Naive thymus-derived CD8-positive, alpha-beta T cell (primary cell): ENCODE data around the gene HRC. TPM values are rescaled to one million over a fixed set of nuclear protein-coding genes. Genes with fewer than 3 reads are reported as not detected.

ENCODE experiments used
- ATAC-seq, 2 donors: fragments of 150-1000 bp; cut with Tn5 transposase in 1 of 2; sonication (Bioruptor Pico), chemical (Tn5 transposase) in 1 of 2; 1 replicate in 1 of 2; 2 replicates in 1 of 2; pipeline ENCODE4 v1.10.0; 2021; ENCODE audit warnings: mild to moderate bottlenecking in 2 of 2, moderate library complexity in 2 of 2
- POLR2A ChIA-PET: fragments of 350-600 bp; sonication (Branson Sonifier 250); formaldehyde crosslinking; loops from one replicate; lab custom pipeline; 2021; ENCODE audit warnings: antibody characterized with exemption; lab: Charles Lee
- DNase-seq, 10 donors: peaks; one replicate each; pipeline versions ENCODE4 v3.0.0 to v3.0.0-alpha.2; 2020 to 2022
- H3K27ac Mint-ChIP-seq, 10 donors: one replicate each; pipeline ENCODE4 v1.8.0; 2020 to 2022; ENCODE audit warnings: mild to moderate bottlenecking in 10 of 10, mixed read lengths in 10 of 10, moderate library complexity in 4 of 10, inconsistent platforms in 1 of 10
- H3K27me3 Mint-ChIP-seq, 5 donors: one replicate each; pipeline ENCODE4 v1.8.0; 2021 to 2022; ENCODE audit warnings: mixed read lengths in 5 of 5
- H3K36me3 Mint-ChIP-seq, 3 donors: one replicate each; pipeline ENCODE4 v1.8.0; 2020 to 2022; ENCODE audit warnings: mixed read lengths in 3 of 3, mild to moderate bottlenecking in 2 of 3, inconsistent platforms in 1 of 3
- H3K4me1 Mint-ChIP-seq, 4 donors: one replicate each; pipeline ENCODE4 v1.8.0; 2021 to 2022; ENCODE audit warnings: mixed read lengths in 4 of 4
- H3K4me3 Mint-ChIP-seq, 10 donors: one replicate each; pipeline ENCODE4 v1.8.0; 2020 to 2022; ENCODE audit warnings: mild to moderate bottlenecking in 10 of 10, mixed read lengths in 10 of 10, moderate library complexity in 6 of 10, inconsistent platforms in 1 of 10
- H3K9me3 Mint-ChIP-seq, 9 donors: one replicate each; pipeline ENCODE4 v1.8.0; 2020 to 2022; ENCODE audit warnings: mixed read lengths in 9 of 9, mild to moderate bottlenecking in 3 of 9, inconsistent platforms in 1 of 9, moderate library complexity in 1 of 9
- polyA plus RNA-seq, 3 donors: library from polyadenylated mRNA; unstranded; fragments of 300-500 nt; fragmentation: Illumina TruSeq; gene quantifications; one replicate each; pipeline ENCODE4 v1.2.3, GENCODE V29; 2021
- total RNA-seq, 8 experiments: library from RNA in 2 of 8; stranded (reverse) in 2 of 8; gene quantifications; one replicate each; pipeline ENCODE4 v1.2.3 and lab custom pipeline; 2021 to 2026

HRC gene
- total and polyA plus RNA-seq, 5 experiments from 2014 or later, result not detected

DNA sequence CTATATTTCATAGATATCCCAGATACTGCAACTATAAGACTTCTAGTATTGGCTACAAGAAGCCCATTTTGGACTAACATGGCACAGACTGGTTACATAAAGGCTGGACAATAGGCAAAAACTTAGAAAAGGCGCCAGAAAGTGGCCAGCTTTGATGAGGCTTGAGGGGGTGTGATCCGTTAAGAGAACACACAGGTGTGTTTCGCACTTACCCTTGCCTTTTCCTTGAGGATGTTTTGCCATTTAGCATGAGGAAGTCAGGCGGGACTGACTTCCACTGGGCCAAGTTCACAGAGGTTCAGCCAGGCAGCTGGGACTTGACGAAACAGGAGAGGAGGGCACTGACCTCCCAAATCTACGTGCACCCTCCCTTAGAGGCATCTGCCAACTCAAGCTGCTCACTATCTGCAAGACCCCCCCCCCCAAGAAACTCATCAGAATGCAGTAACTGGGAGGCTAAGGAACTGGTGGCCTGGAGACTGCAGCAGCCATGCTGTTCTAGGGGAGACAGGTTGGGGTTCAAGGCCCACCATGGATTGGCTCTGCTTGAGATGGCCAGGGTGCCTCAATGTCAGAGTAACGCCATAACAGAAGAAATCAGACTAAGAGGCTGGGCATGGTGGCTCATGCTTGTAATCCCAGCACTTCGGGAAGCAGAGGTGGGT is 45.5 kb downstream of the HRC start:
- ATAC-seq, result no peak
- Mint-ChIP-seq H3K27me3 (no peaks in the 10 kb centered on the region), H3K4me3 (no peak overlapping the region), H3K9me3 (no peaks in the 10 kb centered on the region), H3K4me1 (peaks cover 12 to 21% (median 18%) of the 10 kb centered on the region in 4 donors), H3K36me3 (peaks cover 0 to 43% (median 5%) of the 10 kb centered on the region in 3 donors), H3K27ac (no peak overlapping the region)
- POLR2A ChIA-PET, result interaction anchor here (0.7 kb wide), 1 partner anchor 44 kb away, joined by 3 read pairs; no protein-coding TSS in a partner anchor
- no peak for DNase-seq

DNA sequence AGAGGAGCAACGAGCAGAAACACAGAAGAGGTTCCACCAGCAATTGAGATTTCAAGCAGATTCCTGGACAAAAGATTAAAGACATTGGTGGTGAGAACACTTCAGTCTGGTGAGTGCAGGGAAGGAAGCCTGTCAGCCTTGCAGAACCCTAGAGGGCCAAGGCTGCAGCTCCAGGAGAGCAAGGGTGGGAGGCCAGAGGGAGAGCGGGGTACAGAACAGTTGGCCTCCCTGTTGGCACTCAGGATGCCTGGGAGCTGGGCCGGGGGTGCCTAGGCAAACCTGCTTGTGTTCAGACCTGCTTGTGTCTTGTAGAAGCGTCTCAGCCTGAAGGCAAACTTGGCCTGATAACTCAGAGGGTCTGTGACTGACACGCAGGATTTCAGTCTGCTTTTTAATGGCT is 46.1 kb downstream of the HRC start:
- Mint-ChIP-seq H3K36me3 (peaks cover 0 to 48% (median 5%) of the 10 kb centered on the region in 3 donors), H3K27me3 (no peaks in the 10 kb centered on the region), H3K9me3 (no peaks in the 10 kb centered on the region), H3K4me3 (no peak overlapping the region), H3K27ac (peak overlapping the region in 4 of 10 donors; percentile 34 to 70 (median 55)), H3K4me1 (peaks cover 13 to 20% (median 17%) of the 10 kb centered on the region in 4 donors)
- ATAC-seq (no peak), DNase-seq (no peak)
- POLR2A ChIA-PET, result interaction anchor here (0.7 kb wide), 1 partner anchor 44 kb away, joined by 3 read pairs; no protein-coding TSS in a partner anchor

DNA sequence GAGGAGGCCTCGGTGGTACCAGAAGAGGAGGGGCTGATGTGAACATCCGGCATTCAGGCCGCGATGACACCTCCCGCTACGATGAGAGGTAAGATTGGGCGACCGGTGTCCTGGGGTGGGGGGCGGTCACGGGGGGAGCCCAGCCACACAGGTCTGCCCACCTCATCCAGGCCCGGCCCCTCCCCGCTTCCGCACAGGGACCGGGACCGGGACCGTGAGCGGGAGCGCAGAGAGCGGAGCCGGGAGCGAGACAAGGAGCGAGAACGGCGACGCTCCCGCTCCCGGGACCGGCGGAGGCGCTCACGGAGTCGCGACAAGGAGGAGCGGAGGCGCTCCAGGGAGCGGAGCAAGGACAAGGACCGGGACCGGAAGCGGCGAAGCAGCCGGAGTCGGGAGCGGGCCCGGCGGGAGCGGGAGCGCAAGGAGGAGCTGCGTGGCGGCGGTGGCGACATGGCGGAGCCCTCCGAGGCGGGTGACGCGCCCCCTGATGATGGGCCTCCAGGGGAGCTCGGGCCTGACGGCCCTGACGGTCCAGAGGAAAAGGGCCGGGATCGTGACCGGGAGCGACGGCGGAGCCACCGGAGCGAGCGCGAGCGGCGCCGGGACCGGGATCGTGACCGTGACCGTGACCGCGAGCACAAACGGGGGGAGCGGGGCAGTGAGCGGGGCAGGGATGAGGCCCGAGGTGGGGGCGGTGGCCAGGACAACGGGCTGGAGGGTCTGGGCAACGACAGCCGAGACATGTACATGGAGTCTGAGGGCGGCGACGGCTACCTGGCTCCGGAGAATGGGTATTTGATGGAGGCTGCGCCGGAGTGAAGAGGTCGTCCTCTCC is 47.4 kb downstream of the HRC start:
- H3K4me1 Mint-ChIP-seq, result peaks cover 7 to 9% (median 7%) of the 10 kb centered on the region in 4 donors
- peak overlapping the region in 1 of 10 donors; percentile 56 for H3K4me3 Mint-ChIP-seq
- POLR2A ChIA-PET, result interaction anchor here (0.5 kb wide), 1 partner anchor 663 kb away, joined by 3 read pairs; no protein-coding TSS in a partner anchor
- ATAC-seq (no peak), DNase-seq (no peak)
- peaks cover 0 to 55% (median 5%) of the 10 kb centered on the region in 3 donors for H3K36me3 Mint-ChIP-seq
- H3K27ac Mint-ChIP-seq, result peak overlapping the region in 2 of 10 donors; percentile 20 to 70
- H3K9me3 Mint-ChIP-seq, result no peaks in the 10 kb centered on the region
- H3K27me3 Mint-ChIP-seq, result no peaks in the 10 kb centered on the region

- Mint-ChIP-seq H3K27me3 (no peaks in the 10 kb centered on the region), H3K27ac (peak overlapping the region in 8 of 10 donors; percentile 15 to 92 (median 64)), H3K9me3 (no peaks in the 10 kb centered on the region), H3K4me3 (peak overlapping the region in 1 of 10 donors; percentile 48), H3K4me1 (peaks cover 7 to 10% (median 8%) of the 10 kb centered on the region in 4 donors), H3K36me3 (peaks cover 0 to 64% (median 5%) of the 10 kb centered on the region in 3 donors)
- peak; percentile 37 to 83 (median 60) for DNase-seq
- POLR2A ChIA-PET, result interaction anchor here (0.6 to 1.1 kb wide), 3 partner anchors 8 to 1242 kb away, joined by 3 to 5 read pairs (median 4); partner anchors contain the start of gene LIN7B
- ATAC-seq, result peak; percentile 80 to 86
Measured at GRCh38 chr19:49106648-49107135, 48.5 kb downstream of the HRC start.

GRCh38 chr19:49104229-49104864 is 50.8 kb downstream of the HRC start:
- no peak for DNase-seq
- no peak overlapping the region for H3K4me3 Mint-ChIP-seq
- no peak for ATAC-seq
- no peaks in the 10 kb centered on the region for H3K27me3 Mint-ChIP-seq
- H3K4me1 Mint-ChIP-seq, result peaks cover 5 to 16% (median 11%) of the 10 kb centered on the region in 4 donors
- no peaks in the 10 kb centered on the region for H3K9me3 Mint-ChIP-seq
- peaks cover 0 to 83% (median 6%) of the 10 kb centered on the region in 3 donors for H3K36me3 Mint-ChIP-seq
- POLR2A ChIA-PET, result interaction anchor here (0.7 to 1.0 kb wide), 2 partner anchors 23 to 24 kb away, joined by 3 read pairs; no protein-coding TSS in a partner anchor
- H3K27ac Mint-ChIP-seq, result no peak overlapping the region

DNA sequence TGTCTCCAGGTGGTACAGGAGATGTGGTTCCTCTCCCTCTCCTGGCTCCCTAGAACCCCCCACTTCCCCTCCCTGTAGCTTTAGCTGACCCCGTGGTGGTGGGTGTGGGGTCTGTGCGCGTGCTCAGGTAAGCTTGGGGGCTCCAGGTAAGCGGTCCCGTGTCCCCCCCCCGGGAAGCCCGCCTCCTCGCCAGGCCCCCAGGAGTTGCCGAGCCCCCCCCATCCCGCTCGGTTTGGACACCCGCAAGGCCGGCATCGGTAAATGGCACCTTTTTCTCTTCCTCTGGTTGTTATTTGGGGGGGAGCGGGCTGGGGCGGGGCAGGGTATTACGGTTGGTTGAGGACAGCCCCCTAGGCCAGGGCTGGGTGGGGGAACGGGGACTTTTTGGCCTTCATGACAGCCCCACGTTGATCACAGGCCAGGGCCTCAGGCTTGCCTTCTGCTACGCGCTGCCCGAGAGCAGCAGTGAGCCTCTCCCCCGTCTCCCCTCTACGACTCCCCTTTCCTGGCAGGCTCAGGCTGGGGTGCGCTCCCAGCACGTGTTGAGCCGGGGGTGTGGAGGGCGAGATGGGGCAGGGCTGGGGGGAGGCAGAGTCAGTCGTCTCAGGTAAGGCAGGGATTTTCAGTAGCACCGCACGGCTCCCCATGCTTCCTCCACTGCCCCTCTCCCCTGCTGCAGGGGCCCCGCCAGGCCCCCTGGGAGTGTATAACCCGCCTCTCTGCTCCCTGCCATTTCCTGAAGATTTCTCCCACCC is 51.7 kb downstream of the HRC start:
- H3K27me3 Mint-ChIP-seq, result no peaks in the 10 kb centered on the region
- H3K4me1 Mint-ChIP-seq, result peaks cover 5 to 16% (median 11%) of the 10 kb centered on the region in 4 donors
- POLR2A ChIA-PET, result interaction anchor here (0.7 kb wide), 1 partner anchor 25 kb away, joined by 3 read pairs; no protein-coding TSS in a partner anchor
- peaks cover 0 to 83% (median 13%) of the 10 kb centered on the region in 3 donors for H3K36me3 Mint-ChIP-seq
- no peak overlapping the region for H3K4me3 Mint-ChIP-seq
- DNase-seq, result no peak
- no peak overlapping the region for H3K27ac Mint-ChIP-seq
- ATAC-seq, result no peak
- H3K9me3 Mint-ChIP-seq, result no peaks in the 10 kb centered on the region

GRCh38 chr19:49102303-49102702 is 52.9 kb downstream of the HRC start:
- H3K4me1 Mint-ChIP-seq, result peaks cover 7 to 23% (median 16%) of the 10 kb centered on the region in 4 donors
- no peak for ATAC-seq
- no peaks in the 10 kb centered on the region for H3K9me3 Mint-ChIP-seq
- no peaks in the 10 kb centered on the region for H3K27me3 Mint-ChIP-seq
- H3K27ac Mint-ChIP-seq, result peak overlapping the region in 1 of 10 donors; percentile 79
- no peak for DNase-seq
- no peak overlapping the region for H3K4me3 Mint-ChIP-seq
- POLR2A ChIA-PET, result no interaction called here
- peaks cover 0 to 89% (median 14%) of the 10 kb centered on the region in 3 donors for H3K36me3 Mint-ChIP-seq

Other genes with a start within 250 kb of the HRC start
- 1 to 10 TPM; 1.8 to 2.3 TPM for gene DHDH, start 221.7 kb downstream of the HRC start, total RNA-seq
- 1 to 10 TPM in 2 of 3 donors, under 1 TPM in 1; 0.67 to 2.4 (median 2.0) TPM for gene DHDH, start 221.7 kb downstream of the HRC start, polyA plus RNA-seq
- gene BAX, start 200.5 kb downstream of the HRC start, total RNA-seq, result 100 to 1,000 TPM; 170 to 181 TPM
- 10 to 100 TPM; 58.5 to 97.1 (median 83.1) TPM for gene BAX, start 200.5 kb downstream of the HRC start, polyA plus RNA-seq
- 1,000 to 10,000 TPM; 1,370 to 1,435 TPM for gene FTL, start 190.1 kb downstream of the HRC start, total RNA-seq
- 1,000 to 10,000 TPM; 4,833 to 4,899 (median 4,886) TPM for gene FTL, start 190.1 kb downstream of the HRC start, polyA plus RNA-seq
- gene GYS1, start 162.1 kb downstream of the HRC start, total RNA-seq, result 10 to 100 TPM; 45.9 to 47.9 TPM
- gene GYS1, start 162.1 kb downstream of the HRC start, polyA plus RNA-seq, result 10 to 100 TPM; 17.9 to 31.0 (median 22.3) TPM
- 10 to 100 TPM; 30.4 to 32.0 TPM for gene RUVBL2, start 161.5 kb downstream of the HRC start, total RNA-seq
- 10 to 100 TPM; 47.5 to 66.1 (median 62.0) TPM for gene RUVBL2, start 161.5 kb downstream of the HRC start, polyA plus RNA-seq
- gene LHB, start 138.3 kb downstream of the HRC start, total RNA-seq, result not detected
- not detected for gene LHB, start 138.3 kb downstream of the HRC start, polyA plus RNA-seq
- gene CGB3, start 131.1 kb downstream of the HRC start, total RNA-seq, result not detected
- gene CGB3, start 131.1 kb downstream of the HRC start, polyA plus RNA-seq, result not detected
- not detected for gene CGB2, start 123.5 kb downstream of the HRC start, total RNA-seq
- not detected for gene CGB2, start 123.5 kb downstream of the HRC start, polyA plus RNA-seq
- gene CGB1, start 118.5 kb downstream of the HRC start, total RNA-seq, result not detected
- not detected for gene CGB1, start 118.5 kb downstream of the HRC start, polyA plus RNA-seq
- gene CGB5, start 111.5 kb downstream of the HRC start, total RNA-seq, result not detected
- not detected for gene CGB5, start 111.5 kb downstream of the HRC start, polyA plus RNA-seq
- not detected for gene CGB8, start 106.3 kb downstream of the HRC start, total RNA-seq
- gene CGB8, start 106.3 kb downstream of the HRC start, polyA plus RNA-seq, result not detected
- gene CGB7, start 97.6 kb downstream of the HRC start, total RNA-seq, result not detected
- not detected for gene CGB7, start 97.6 kb downstream of the HRC start, polyA plus RNA-seq
- gene NTF4, start 90.6 kb downstream of the HRC start, total RNA-seq, result not detected
- gene NTF4, start 90.6 kb downstream of the HRC start, polyA plus RNA-seq, result not detected
- not detected for gene KCNA7, start 82.7 kb downstream of the HRC start, total RNA-seq
- gene KCNA7, start 82.7 kb downstream of the HRC start, polyA plus RNA-seq, result not detected
- gene SNRNP70, start 69.9 kb downstream of the HRC start, total RNA-seq, result 100 to 1,000 TPM; 706 to 741 TPM
- 10 to 100 TPM; 42.3 to 63.4 (median 50.2) TPM for gene SNRNP70, start 69.9 kb downstream of the HRC start, polyA plus RNA-seq
- gene LIN7B, start 41.0 kb downstream of the HRC start, total RNA-seq, result 10 to 100 TPM; 15.7 to 16.2 TPM
- gene LIN7B, start 41.0 kb downstream of the HRC start, polyA plus RNA-seq, result 1 to 10 TPM; 5.5 to 9.2 (median 5.6) TPM
- 1 to 10 TPM; 1.6 TPM for gene C19orf73, start 36.3 kb downstream of the HRC start, total RNA-seq
- gene C19orf73, start 36.3 kb downstream of the HRC start, polyA plus RNA-seq, result 1 to 10 TPM; 3.0 to 7.0 (median 5.7) TPM
- 1 to 10 TPM; 3.6 to 4.7 TPM for gene PPFIA3, start 35.9 kb downstream of the HRC start, total RNA-seq
- gene PPFIA3, start 35.9 kb downstream of the HRC start, polyA plus RNA-seq, result under 1 TPM in 2 of 3 donors, not detected in 1; 0.20 to 0.58 TPM
- not detected for gene TRPM4, start 2.4 kb upstream of the HRC start, total RNA-seq
- not detected for gene TRPM4, start 2.4 kb upstream of the HRC start, polyA plus RNA-seq
- gene SLC6A16, start 169.8 kb upstream of the HRC start, total RNA-seq, result 1 to 10 TPM; 6.0 to 6.9 TPM
- 1 to 10 TPM in 2 of 3 donors, under 1 TPM in 1; 0.97 to 1.5 (median 1.4) TPM for gene SLC6A16, start 169.8 kb upstream of the HRC start, polyA plus RNA-seq
- gene CD37, start 180.0 kb upstream of the HRC start, total RNA-seq, result 100 to 1,000 TPM; 328 to 337 TPM
- 100 to 1,000 TPM; 148 to 192 (median 177) TPM for gene CD37, start 180.0 kb upstream of the HRC start, polyA plus RNA-seq
- gene TEAD2, start 207.0 kb upstream of the HRC start, total RNA-seq, result under 1 TPM; 0.21 to 0.49 TPM
- gene TEAD2, start 207.0 kb upstream of the HRC start, polyA plus RNA-seq, result under 1 TPM in 1 of 3 donors, not detected in 2; 0.07 TPM
- not detected for gene DKKL1, start 208.5 kb upstream of the HRC start, total RNA-seq
- gene DKKL1, start 208.5 kb upstream of the HRC start, polyA plus RNA-seq, result not detected
- under 1 TPM in 1 of 2 experiments, not detected in 1; 0.36 TPM for gene KASH5, start 232.9 kb upstream of the HRC start, total RNA-seq
- gene KASH5, start 232.9 kb upstream of the HRC start, polyA plus RNA-seq, result under 1 TPM in 1 of 3 donors, not detected in 2; 0.22 TPM